ENCODE data around the gene ADAD1. TPM values are rescaled to one million over a fixed set of nuclear protein-coding genes. Genes with fewer than 3 reads are reported as not detected.

The ADAD1 gene
- total and polyA plus RNA-seq, 2 donors (not counting 3 experiments of a cell fraction or from before 2014, with no cell fraction given), result not detected

GRCh38 chr4:122403861-122404260, 25.1 kb downstream of the ADAD1 start:
- POLR2A ChIA-PET, result no interaction called here
- TF ChIP-seq MYC (IDR thresholded peaks at IDR 0.05; ENCODE audit: low read depth, low read length) (no peak), EZH2 (IDR thresholded peaks at IDR 0.05; ENCODE audit: borderline replicate concordance, low read depth, low read length, severe bottlenecking) (no peak), POLR2AphosphoS5 (IDR thresholded peaks at IDR 0.05; ENCODE audit: insufficient read depth, low read depth, low read length) (no peak), MAX (IDR thresholded peaks at IDR 0.05; ENCODE audit: insufficient read depth, insufficient read length) (no peak), FOS (IDR thresholded peaks at IDR 0.05; ENCODE audit: borderline replicate concordance, insufficient read depth, low read length) (no peak), POLR2A (IDR thresholded peaks at IDR 0.05; ENCODE audit: low read depth, low read length) (no peak), CTCF (IDR thresholded peaks at IDR 0.05; ENCODE audit: extremely low read depth in 1 of 2, insufficient read depth in 1 of 2, low read depth in 1 of 2, low read length in 2 of 2) (no peak), JUN (IDR thresholded peaks at IDR 0.05; ENCODE audit: borderline replicate concordance, insufficient read depth, insufficient read length, low read depth) (no peak), GATA2 (IDR thresholded peaks at IDR 0.05; ENCODE audit: insufficient read depth, insufficient read length, low read depth, low read length) (no peak)

More at GRCh38 chr4:122403861-122404260, 25.1 kb downstream of the ADAD1 start:
- H3K27ac ChIP-seq (ENCODE audit: insufficient read depth, low read depth, low read length), result no peak overlapping the region
- dilution Hi-C loops (cut with MboI; ENCODE audit: extremely low pct_ligation_motif_present, low sequenced_read_pairs) (no loop called here), intact Hi-C loops (cut with micrococcal nuclease) (no loop called here)
- no peaks in the 10 kb centered on the region for H3K36me3 ChIP-seq (ENCODE audit: control insufficient read depth in 2 of 2, extremely low read depth in 1 of 2, insufficient read depth in 2 of 2, low read length in 2 of 2)
- no peak overlapping the region for H3K9ac ChIP-seq (replicated peaks; ENCODE audit: extremely low read depth, insufficient read depth, low read length)
- FAIRE-seq, result no peak
- H3K4me3 ChIP-seq (replicated peaks in 1 of 3; ENCODE audit: insufficient read depth in 1 of 3, low read depth in 1 of 3, low read length in 3 of 3), result no peak overlapping the region
- no peak for DNase-seq (ENCODE audit: low read depth, low spot score)
- no peaks in the 10 kb centered on the region for H3K9me1 ChIP-seq (replicated peaks; ENCODE audit: control insufficient read depth, extremely low read depth, insufficient read depth, low read length)
- H2AFZ ChIP-seq (ENCODE audit: low read depth, low read length), result no peak overlapping the region
- no TSS peak for BruUV-seq (replicated peaks)
- no peaks in the 10 kb centered on the region for H3K4me1 ChIP-seq (ENCODE audit: control insufficient read depth, extremely low read depth, insufficient read depth, low read length)
- H3K79me2 ChIP-seq (ENCODE audit: control insufficient read depth, insufficient read depth, low read length), result no peaks in the 10 kb centered on the region
- no peaks in the 10 kb centered on the region for H4K20me1 ChIP-seq (replicated peaks; ENCODE audit: control insufficient read depth, extremely low read depth, insufficient read depth, low read length)
- H3K9me3 ChIP-seq (replicated peaks; ENCODE audit: control insufficient read depth, insufficient read depth, low read length), result no peaks in the 10 kb centered on the region
- CTCF ChIA-PET, result no interaction called here
- no peaks in the 10 kb centered on the region for H3K27me3 ChIP-seq (ENCODE audit: control insufficient read depth in 2 of 2, insufficient read depth in 2 of 2, low read length in 2 of 2)
- no peak overlapping the region for H3K4me2 ChIP-seq (ENCODE audit: insufficient read depth, low read length)

All from endothelial cell of umbilical vein (primary cell).